HepG2 (cell line): ENCODE measurements around the gene INKA1. TPM values are rescaled to one million over a fixed set of nuclear protein-coding genes. Genes with fewer than 3 reads are reported as not detected.

Experiments
- ATAC-seq: fragments of 200-7000 bp; cut with Tn5 transposase; 3 replicates; pipeline ENCODE4 v1.9.1; 2020; ENCODE audit warnings: mild to moderate bottlenecking, moderate library complexity
- BruUV-seq: library from RNA; stranded (reverse); fragments of 400-500 nt; replicated peaks from 2 replicates; lab custom pipeline; 2021; lab: Mats Ljungman, UMichigan
- CTCF ChIA-PET: fragments of 300-600 bp; formaldehyde crosslinking; extraction: SDS; loops from one replicate; lab custom pipeline; 2021; ENCODE audit warnings: low total read pairs, inconsistent platforms, low intra/inter-chr PET ratio; lab: Yijun Ruan, JAX
- POLR2A ChIA-PET: fragments of 350-600 bp; sonication (Branson Sonifier 250); formaldehyde crosslinking; loops from one replicate; lab custom pipeline; 2020; ENCODE audit warnings: antibody characterized with exemption, inconsistent platforms; lab: Yijun Ruan, JAX
- DNase-seq: peaks from one replicate; pipeline ENCODE4 v3.0.0-alpha.2; 2015; ENCODE audit warnings: low spot score
- FAIRE-seq: peaks from 3 replicates; lab custom pipeline; 2011; peaks lifted over from hg19 to GRCh38; lab: Jason Lieb, UNC
- H2AFZ ChIP-seq: one replicate; pipeline ENCODE4 v1.6.1; 2011; ENCODE audit warnings: low read length, inconsistent platforms
- H3K27ac ChIP-seq: fragments of 300-600 bp; 3 replicates; pipeline ENCODE4 v1.8.0; 2011; ENCODE audit warnings: mixed run types, mild to moderate bottlenecking, mixed read lengths, low read length, inconsistent platforms; ENCODE audit not compliant: insufficient read depth; ENCODE audit errors: extremely low read length
- H3K27me3 ChIP-seq, 2 experiments: fragments of 200-600 bp in 1 of 2; 2 replicates in 1 of 2; 3 replicates in 1 of 2; pipeline versions ENCODE4 v1.6.0 to v1.8.0; 2011; ENCODE audit warnings: low read length in 2 of 2, mild to moderate bottlenecking in 2 of 2, moderate library complexity in 2 of 2, inconsistent platforms in 1 of 2; ENCODE audit not compliant: insufficient read depth in 2 of 2, control insufficient read depth in 1 of 2
- H3K36me3 ChIP-seq, 2 experiments: fragments of 200-600 bp in 1 of 2; replicated peaks in 1 of 2; 2 replicates in 1 of 2; 3 replicates in 1 of 2; pipeline versions ENCODE4 v1.5.1 to v1.8.0; 2011; ENCODE audit warnings: low read length in 2 of 2, inconsistent platforms in 1 of 2; ENCODE audit not compliant: insufficient read depth in 2 of 2, control insufficient read depth in 1 of 2
- H3K4me1 ChIP-seq: 2 replicates; pipeline ENCODE4 v1.5.1; 2012; ENCODE audit warnings: low read length, inconsistent platforms; ENCODE audit not compliant: insufficient read depth
- H3K4me2 ChIP-seq: 2 replicates; pipeline ENCODE4 v1.6.0; 2011; ENCODE audit warnings: low read depth, low read length, inconsistent platforms
- H3K4me3 ChIP-seq, 3 experiments: fragments of 200-600 bp in 1 of 3; sonication (generic), shearing (Covaris generic) in 1 of 3; replicated peaks in 1 of 3; 2 replicates each; pipeline ENCODE4 v1.5.1; 2011 to 2016; ENCODE audit warnings: low read length in 3 of 3, inconsistent platforms in 2 of 3, low read depth in 2 of 3, mild to moderate bottlenecking in 2 of 3, control low read depth in 1 of 3, mixed read lengths in 1 of 3; ENCODE audit not compliant: insufficient read depth in 1 of 3
- H3K79me2 ChIP-seq: one replicate; pipeline ENCODE4 v1.6.1; 2011; ENCODE audit warnings: low read length, inconsistent platforms; ENCODE audit not compliant: insufficient read depth
- H3K9ac ChIP-seq: 2 replicates; pipeline ENCODE4 v1.6.0; 2011; ENCODE audit warnings: mild to moderate bottlenecking, low read depth, low read length, inconsistent platforms; ENCODE audit not compliant: insufficient read depth
- H3K9me3 ChIP-seq: 2 replicates; pipeline ENCODE4 v1.5.1; 2012; ENCODE audit warnings: mild to moderate bottlenecking, low read length
- H4K20me1 ChIP-seq: 2 replicates; pipeline ENCODE4 v1.6.0; 2011; ENCODE audit warnings: inconsistent platforms, mild to moderate bottlenecking, low read length, moderate library complexity; ENCODE audit not compliant: insufficient read depth
- FOXP4 ChIP-seq: sonication (generic); formaldehyde crosslinking; IDR thresholded peaks from 2 replicates; pipeline ENCODE4 v1.4.0; 2020; ENCODE audit warnings: missing genetic modification reagents
- MED13 ChIP-seq: sonication (generic); formaldehyde crosslinking; IDR thresholded peaks from 2 replicates; pipeline ENCODE4 v1.5.0; 2020; ENCODE audit warnings: missing genetic modification reagents
- NR2C2 ChIP-seq: sonication (generic); formaldehyde crosslinking; IDR thresholded peaks from 2 replicates; pipeline ENCODE4 v1.4.0; 2020; ENCODE audit warnings: missing genetic modification reagents, mild to moderate bottlenecking, moderate library complexity, borderline replicate concordance
- POLR2A ChIP-seq, 2 experiments: IDR thresholded peaks; 2 replicates each; pipeline ENCODE4 v1.6.1; 2011; ENCODE audit warnings: low read depth in 2 of 2, low read length in 2 of 2, mild to moderate bottlenecking in 1 of 2, moderate library complexity in 1 of 2; ENCODE audit not compliant: insufficient read depth in 1 of 2
- RFX1 ChIP-seq: fragments of 450-650 bp; IDR thresholded peaks from 2 replicates; pipeline ENCODE4 v1.6.1; 2017
- TFAP4 ChIP-seq: sonication (generic); IDR thresholded peaks from 2 replicates; pipeline ENCODE4 v1.6.1; 2016; ENCODE audit warnings: low read depth, borderline replicate concordance
- WGBS: methylation state at CpG from one replicate; pipeline ENCODE4 v1.1.6; 2017; ENCODE audit warnings: low lambda C conversion rate; 5-methylcytosine and 5-hydroxymethylcytosine counted together
- in situ Hi-C: cut with HindIII; loops from 2 replicates; pipeline ENCODE4 v1.10.0; 2017; ENCODE audit warnings: low pct_unique_long_range_greater_than_20kb; ENCODE audit not compliant: extremely low pct_ligation_motif_present
- intact Hi-C: fragments of 100-400 bp; cut with micrococcal nuclease; formaldehyde crosslinking; loops from one replicate; pipeline ENCODE4 v1.10.0; 2022; ENCODE audit not compliant: unreplicated experiment
- polyA plus RNA-seq, 8 experiments: library from polyadenylated mRNA; depleted of rRNA in 3 of 8; stranded (reverse) in 7 of 8; unstranded in 1 of 8; fragments of >200 nt; fragmentation: Illumina TruSeq in 4 of 8; extraction: Trizol in 4 of 8; gene quantifications; 2 replicates each; pipeline versions ENCODE4 v1.2.1 to v1.2.3, GENCODE V29; 2011 to 2016; ENCODE audit warnings: low read depth in 4 of 8, missing spikeins in 1 of 8, mixed read lengths in 1 of 8; ENCODE audit not compliant: insufficient read depth in 1 of 8
- total RNA-seq, 5 experiments: library from RNA; depleted of rRNA; stranded (reverse); fragments of >200 nt; fragmentation: Illumina TruSeq; extraction: Trizol; gene quantifications; 2 replicates each; pipeline ENCODE4 v1.2.3, GENCODE V29; 2016; ENCODE audit warnings: low read depth in 1 of 5
- TF ChIP-seq, protein P1 (sequence below): IDR thresholded peaks from 2 replicates; pipeline ENCODE4 v1.6.1; 2016; ENCODE audit warnings: control low read depth

Gene INKA1
- total and polyA plus RNA-seq, 2 of the 13 experiments (the other 11 are each of a cell fraction or from before 2014, with no cell fraction given) = 0.22 to 0.41 TPM

DNA sequence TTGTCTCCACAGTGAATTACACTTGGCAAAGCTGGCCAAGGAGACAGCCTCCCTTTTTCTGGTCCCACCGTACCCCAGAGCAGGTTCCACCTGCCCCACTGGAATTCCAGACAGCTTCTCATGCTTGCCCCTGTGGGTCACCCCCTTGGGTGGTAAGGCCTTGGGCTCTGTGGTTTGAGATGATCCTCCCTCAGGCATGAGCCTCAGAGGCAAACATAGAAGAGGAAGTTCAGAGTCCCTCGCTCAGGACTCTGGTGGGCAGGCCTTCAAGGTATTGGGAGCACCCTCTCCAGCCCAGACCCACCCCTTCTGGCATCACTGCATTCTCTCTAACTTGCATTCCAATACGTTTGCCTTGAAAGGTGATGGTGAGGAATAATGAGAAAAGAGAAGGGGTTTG is 28.3 kb downstream of the INKA1 start:
- intact Hi-C loops = no loop called here
- no peak for ATAC-seq
- Histone ChIP-seq H3K4me1 (no peaks in the 10 kb centered on the region), H3K36me3 (peaks cover 19 to 57% of the 10 kb centered on the region in 2 experiments), H3K4me3 (no peak overlapping the region), H3K9ac (no peak overlapping the region), H3K27me3 (no peaks in the 10 kb centered on the region), H2AFZ (no peak overlapping the region), H3K9me3 (no peaks in the 10 kb centered on the region), H3K27ac (no peak overlapping the region), H3K79me2 (no peaks in the 10 kb centered on the region), H3K4me2 (no peak overlapping the region), H4K20me1 (no peaks in the 10 kb centered on the region)
- no peak for FAIRE-seq
- TF ChIP-seq NR2C2 (CRISPR knock-in tag) (no peak), TFAP4 (no peak), POLR2A (IDR thresholded peaks at IDR 0.05; ENCODE audit: insufficient read depth in 1 of 2, low read depth in 2 of 2, low read length in 2 of 2) (no peak), RFX1 (no peak), MED13 (CRISPR knock-in tag) (no peak), FOXP4 (CRISPR knock-in tag) (no peak)
- TF ChIP-seq, protein P1, sequence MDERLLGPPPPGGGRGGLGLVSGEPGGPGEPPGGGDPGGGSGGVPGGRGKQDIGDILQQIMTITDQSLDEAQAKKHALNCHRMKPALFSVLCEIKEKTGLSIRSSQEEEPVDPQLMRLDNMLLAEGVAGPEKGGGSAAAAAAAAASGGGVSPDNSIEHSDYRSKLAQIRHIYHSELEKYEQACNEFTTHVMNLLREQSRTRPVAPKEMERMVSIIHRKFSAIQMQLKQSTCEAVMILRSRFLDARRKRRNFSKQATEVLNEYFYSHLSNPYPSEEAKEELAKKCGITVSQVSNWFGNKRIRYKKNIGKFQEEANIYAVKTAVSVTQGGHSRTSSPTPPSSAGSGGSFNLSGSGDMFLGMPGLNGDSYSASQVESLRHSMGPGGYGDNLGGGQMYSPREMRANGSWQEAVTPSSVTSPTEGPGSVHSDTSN (CRISPR knock-in tag) = no peak
- WGBS = 97% methylated on average over 3 of the region's 3 CpGs
- in situ Hi-C loops = no loop called here
- CTCF ChIA-PET = no interaction called here
- POLR2A ChIA-PET = no interaction called here
- DNase-seq = no peak
- BruUV-seq = no TSS peak
